NCI-H510A (cell line): ENCODE results near the gene MROH2A.
"Not testable (repeated sequence)": the region's sequence is repeated elsewhere in the genome, so short reads cannot be mapped to it uniquely, and the experiment has no call there.

Source experiments
- DNase-seq: peaks from one replicate; lab custom pipeline; 2025; lab: John Stamatoyannopoulos, UW

MROH2A gene

DNA sequence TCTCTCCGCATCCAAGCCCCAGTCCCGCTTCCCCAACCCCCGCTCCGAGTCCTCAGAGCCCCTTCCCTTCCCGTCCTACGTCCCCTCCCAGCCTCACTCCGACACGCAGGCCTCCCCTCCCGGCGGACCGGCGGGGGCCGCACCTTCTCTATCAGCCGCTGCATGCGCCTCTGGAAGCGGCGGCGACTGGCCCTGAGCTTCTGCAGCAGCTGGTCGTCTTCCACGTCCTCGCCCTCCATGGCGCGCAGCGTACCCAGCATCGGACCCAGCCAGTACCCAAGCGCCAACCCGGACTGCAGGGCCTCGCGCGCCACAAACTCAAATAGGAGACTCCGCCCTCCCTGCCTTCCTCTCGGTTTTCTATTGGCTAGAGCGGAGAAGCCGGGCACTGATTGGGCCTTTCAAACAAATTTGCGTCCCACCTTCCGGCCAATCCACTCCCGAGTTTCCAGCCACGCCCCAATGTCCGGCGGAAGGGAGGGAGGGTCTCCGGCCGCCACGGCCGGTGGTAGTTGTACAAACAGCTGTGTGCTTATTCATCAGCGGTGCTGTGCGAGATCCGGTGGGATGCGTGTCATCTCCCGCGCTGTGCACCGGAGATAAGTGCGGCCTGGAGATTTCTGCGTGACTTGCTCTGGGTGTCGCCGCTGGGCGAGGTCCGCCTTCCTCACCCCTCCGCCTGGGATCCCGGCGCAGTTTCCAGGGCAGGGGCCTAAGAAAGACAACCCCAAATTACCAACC lies 76.3 kb downstream of the MROH2A start, which contains the start of gene HJURP:
Gene HJURP (minus strand): TSS at position 295 of the 741 bp plus-strand sequence. CDS start 35 bp downstream, at position 260.
- DNase-seq, result peak; percentile 87

DNA sequence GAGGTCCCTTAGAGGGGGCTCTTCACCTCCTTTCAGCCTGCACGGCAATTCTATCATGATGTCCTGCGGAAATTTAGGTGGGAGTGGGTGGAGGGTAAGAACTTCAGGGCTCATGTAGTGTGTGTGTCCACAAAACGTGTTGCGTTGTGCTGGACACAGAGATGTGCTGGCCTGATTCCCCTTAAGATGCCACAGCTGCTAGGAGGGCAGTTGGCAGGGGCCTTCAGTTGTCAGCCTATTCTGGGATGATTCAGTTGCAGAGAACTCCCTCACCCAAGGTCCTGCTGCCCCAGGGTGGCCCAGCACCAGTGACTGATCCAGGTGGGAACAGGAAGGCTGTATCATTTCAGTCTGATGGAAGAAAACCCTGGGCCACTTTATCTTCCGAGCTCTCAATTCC lies 77.2 kb downstream of the MROH2A start:
- no peak for DNase-seq

GRCh38 chr2:233856184-233856583 lies 78.1 kb downstream of the MROH2A start:
- DNase-seq, result no peak

- no peak for DNase-seq
Observed at GRCh38 chr2:233857511-233858141, 79.5 kb downstream of the MROH2A start.

GRCh38 chr2:233858331-233858730 lies 80.2 kb downstream of the MROH2A start:
- no peak for DNase-seq

GRCh38 chr2:233862261-233862768 lies 84.2 kb downstream of the MROH2A start:
- no peak for DNase-seq

- DNase-seq, result no peak
Observed at GRCh38 chr2:233865838-233866237, 87.7 kb downstream of the MROH2A start.

DNA sequence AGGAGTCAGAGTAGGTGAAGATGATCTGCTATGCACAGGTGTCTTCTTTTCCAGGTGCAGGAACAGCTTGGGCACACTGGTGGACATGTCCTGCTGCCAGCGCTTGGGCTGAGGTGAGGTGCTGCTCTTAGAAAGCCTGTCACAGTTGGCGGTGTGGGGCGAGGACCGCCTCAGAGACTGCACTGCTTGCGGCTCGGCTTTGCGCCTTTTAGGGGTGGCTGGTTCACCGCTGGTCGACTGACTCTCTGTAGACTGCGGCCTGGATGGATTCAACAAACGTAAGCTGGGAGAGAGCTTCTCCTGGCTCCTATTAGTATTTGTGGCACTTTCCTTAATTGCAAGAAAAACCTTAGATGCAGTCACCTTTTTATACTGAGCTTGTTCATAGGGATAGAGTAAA lies 88.3 kb downstream of the MROH2A start:
- no peak for DNase-seq

DNA sequence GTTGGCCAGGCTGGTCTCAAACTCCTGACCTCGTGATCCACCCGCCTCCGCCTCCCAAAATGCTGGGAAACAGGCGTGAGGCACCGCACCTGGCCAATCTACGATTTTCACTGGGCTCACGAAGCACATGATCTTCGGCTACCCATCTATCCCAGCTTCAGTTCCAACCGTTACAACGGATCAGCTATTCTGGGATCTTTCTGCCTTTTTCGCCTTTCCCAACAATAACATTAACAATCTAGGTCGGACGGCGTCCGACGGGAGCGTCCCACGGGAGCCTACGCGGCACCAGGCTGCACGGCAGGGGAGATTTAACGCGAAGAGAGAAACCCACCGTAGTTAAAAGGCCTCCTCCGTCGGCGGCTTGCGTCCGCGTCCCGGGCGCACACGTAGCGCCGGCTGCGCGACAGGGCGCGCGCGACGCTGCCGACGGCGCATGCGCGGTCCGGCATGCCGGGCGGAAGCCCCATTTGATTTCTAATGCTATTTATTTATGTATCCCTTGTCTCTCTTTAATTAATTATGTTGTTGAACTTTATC lies 89.9 kb downstream of the MROH2A start, which contains the start of gene MSL3B:
Gene MSL3B (minus strand): TSS at position 394 of the 540 bp plus-strand sequence.
- peak; percentile 12 for DNase-seq

DNA sequence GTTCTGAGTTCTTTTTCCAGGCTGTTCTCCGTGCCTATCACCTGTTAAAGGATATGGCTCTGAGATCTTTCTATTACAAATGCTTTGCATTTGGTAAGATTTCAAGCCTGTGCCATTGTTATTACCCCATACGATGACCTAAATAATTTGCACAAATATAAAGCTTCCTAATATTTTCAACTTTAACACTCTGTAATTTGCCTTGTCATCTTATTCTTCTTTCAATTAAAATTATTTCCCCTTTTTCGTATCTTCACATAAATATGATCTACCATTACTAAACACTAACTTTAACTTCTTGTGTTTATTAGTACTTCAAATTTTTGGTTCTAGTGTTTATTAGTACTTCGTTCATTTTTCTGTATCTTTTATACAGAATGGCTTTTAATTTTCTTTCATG lies 93.3 kb downstream of the MROH2A start:
- DNase-seq, result no peak

- DNase-seq, result not testable (repeated sequence)
Observed at GRCh38 chr2:233872125-233872524, 94.0 kb downstream of the MROH2A start.

DNA sequence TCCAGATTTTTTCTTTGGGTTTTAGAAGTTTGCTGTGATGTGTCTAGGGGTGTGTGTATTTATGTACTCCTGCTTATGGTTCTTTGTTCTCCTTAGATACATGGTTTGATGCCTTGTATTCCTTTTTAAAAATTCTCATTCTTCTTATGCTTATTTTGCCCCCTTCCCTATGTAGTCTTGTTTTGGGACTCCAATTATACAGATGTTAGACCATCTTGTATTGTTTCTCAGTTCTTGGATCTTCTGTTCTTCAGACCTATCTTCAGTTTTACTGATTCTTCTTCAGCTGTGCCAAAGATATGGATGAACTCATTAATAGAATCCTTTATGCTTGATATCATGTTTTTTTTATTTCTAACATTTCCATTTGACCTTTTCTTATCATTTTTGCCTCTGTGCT lies 104.2 kb downstream of the MROH2A start:
- no peak for DNase-seq
